ENCODE results near the gene RPS15.

Gene RPS15

GRCh38 chr19:1416014-1416841, 22.0 kb upstream of the RPS15 start:
- Histone ChIP-seq H3K79me2 (ENCODE audit: insufficient read depth, low read length) (peaks cover 94% of the 10 kb centered on the region), H3K27me3 (ENCODE audit: insufficient read depth, low read length, poor library complexity, severe bottlenecking) (no peaks in the 10 kb centered on the region), H4K20me1 (ENCODE audit: insufficient read depth, low read length, poor library complexity, severe bottlenecking) (peaks cover 78% of the 10 kb centered on the region), H3K9me3 (ENCODE audit: insufficient read depth, low read depth, low read length) (no peaks in the 10 kb centered on the region), H3F3A (ENCODE audit: low read depth) (no peaks in the 10 kb centered on the region), H3K4me3 (ENCODE audit: low read length, poor library complexity, severe bottlenecking) (no peak overlapping the region), H3K9ac (ENCODE audit: low read depth, low read length, poor library complexity, severe bottlenecking) (no peak overlapping the region), H3K36me3 (ENCODE audit: insufficient read depth, low read length) (peaks cover 69% of the 10 kb centered on the region; the same call in 1 of the 2 replicates), H3K4me2 (ENCODE audit: low read depth, low read length, poor library complexity, severe bottlenecking) (no peak overlapping the region), H2AFZ (ENCODE audit: low read length) (no peak overlapping the region), H3K4me1 (ENCODE audit: insufficient read depth, low read length, poor library complexity, severe bottlenecking) (peaks cover 8% of the 10 kb centered on the region), H3K9me2 (replicated peaks; ENCODE audit: low read depth, low read length) (no peaks in the 10 kb centered on the region)
- TF ChIP-seq CTCF (conservative IDR thresholded peaks at IDR 0.05; ENCODE audit: low read length) (no peak), EZH2phosphoT487 (IDR thresholded peaks at IDR 0.05; ENCODE audit: borderline replicate concordance) (no peak)

- peaks cover 78% of the 10 kb centered on the region; the same call in 1 of the 2 replicates for H3K36me3 ChIP-seq (ENCODE audit: insufficient read depth, low read length)
- TF ChIP-seq CTCF (conservative IDR thresholded peaks at IDR 0.05; ENCODE audit: low read length) = no peak
- TF ChIP-seq EZH2phosphoT487 (IDR thresholded peaks at IDR 0.05; ENCODE audit: borderline replicate concordance) = no peak
- no peak overlapping the region for H3K4me3 ChIP-seq (ENCODE audit: low read length, poor library complexity, severe bottlenecking)
- peaks cover 73% of the 10 kb centered on the region for H4K20me1 ChIP-seq (ENCODE audit: insufficient read depth, low read length, poor library complexity, severe bottlenecking)
- no peaks in the 10 kb centered on the region for H3F3A ChIP-seq (ENCODE audit: low read depth)
- no peak overlapping the region for H2AFZ ChIP-seq (ENCODE audit: low read length)
- no peak overlapping the region for H3K9ac ChIP-seq (ENCODE audit: low read depth, low read length, poor library complexity, severe bottlenecking)
- no peaks in the 10 kb centered on the region for H3K9me2 ChIP-seq (replicated peaks; ENCODE audit: low read depth, low read length)
- no peaks in the 10 kb centered on the region for H3K9me3 ChIP-seq (ENCODE audit: insufficient read depth, low read depth, low read length)
- no peaks in the 10 kb centered on the region for H3K27me3 ChIP-seq (ENCODE audit: insufficient read depth, low read length, poor library complexity, severe bottlenecking)
- peaks cover 87% of the 10 kb centered on the region for H3K79me2 ChIP-seq (ENCODE audit: insufficient read depth, low read length)
- H3K4me2 ChIP-seq (ENCODE audit: low read depth, low read length, poor library complexity, severe bottlenecking) = no peak overlapping the region
- H3K4me1 ChIP-seq (ENCODE audit: insufficient read depth, low read length, poor library complexity, severe bottlenecking) = peaks cover under 1% of the 10 kb centered on the region
These were observed 21.1 kb upstream of the RPS15 start for GRCh38 chr19:1417145-1417544.

GRCh38 chr19:1417681-1418495, 20.3 kb upstream of the RPS15 start:
- Histone ChIP-seq H3K27me3 (ENCODE audit: insufficient read depth, low read length, poor library complexity, severe bottlenecking) (no peaks in the 10 kb centered on the region), H3K4me3 (ENCODE audit: low read length, poor library complexity, severe bottlenecking) (no peak overlapping the region), H4K20me1 (ENCODE audit: insufficient read depth, low read length, poor library complexity, severe bottlenecking) (peaks cover 73% of the 10 kb centered on the region), H3K36me3 (ENCODE audit: insufficient read depth, low read length) (peaks cover 81% of the 10 kb centered on the region; the same call in 1 of the 2 replicates), H3F3A (ENCODE audit: low read depth) (no peaks in the 10 kb centered on the region), H3K4me2 (ENCODE audit: low read depth, low read length, poor library complexity, severe bottlenecking) (no peak overlapping the region), H2AFZ (ENCODE audit: low read length) (no peak overlapping the region), H3K4me1 (ENCODE audit: insufficient read depth, low read length, poor library complexity, severe bottlenecking) (no peaks in the 10 kb centered on the region), H3K9me2 (replicated peaks; ENCODE audit: low read depth, low read length) (no peaks in the 10 kb centered on the region), H3K9me3 (ENCODE audit: insufficient read depth, low read depth, low read length) (no peaks in the 10 kb centered on the region), H3K9ac (ENCODE audit: low read depth, low read length, poor library complexity, severe bottlenecking) (no peak overlapping the region), H3K79me2 (ENCODE audit: insufficient read depth, low read length) (peaks cover 82% of the 10 kb centered on the region)
- TF ChIP-seq EZH2phosphoT487 (IDR thresholded peaks at IDR 0.05; ENCODE audit: borderline replicate concordance) (no peak), CTCF (conservative IDR thresholded peaks at IDR 0.05; ENCODE audit: low read length) (no peak)
